ENCODE data around the gene STXBP6. TPM values are rescaled to one million over a fixed set of nuclear protein-coding genes. Genes with fewer than 3 reads are reported as not detected.
A peak's percentile ranks its signal among the peaks of the same experiment; 100 is the strongest.

Gene STXBP6
- total RNA-seq, 1 donor from 2014 or later: 6.8 TPM

DNA sequence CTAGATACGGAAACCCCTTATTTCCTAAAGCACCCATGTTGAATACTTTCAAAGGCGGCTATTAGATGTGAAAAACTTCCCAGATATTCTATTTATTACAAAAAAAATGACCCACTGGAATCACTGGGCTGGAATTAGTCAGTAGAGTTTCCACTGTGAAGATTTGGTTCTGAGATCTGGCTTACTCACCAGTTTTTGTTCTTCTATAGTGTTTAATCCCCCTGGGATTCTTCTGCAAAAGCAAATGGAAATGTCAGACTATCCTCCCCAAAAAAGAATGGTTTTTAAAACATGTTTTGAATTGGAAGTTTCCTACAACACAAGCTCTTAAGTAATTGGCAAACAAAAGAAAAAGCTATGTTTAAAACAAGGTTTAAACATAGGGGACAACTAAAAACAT, 166.4 kb downstream of the STXBP6 start:
- no peaks in the 10 kb centered on the region for H3K27me3 Mint-ChIP-seq (ENCODE audit: low read depth)
- H3K9me3 Mint-ChIP-seq: peaks cover 3% of the 10 kb centered on the region
- TF ChIP-seq, protein P1, sequence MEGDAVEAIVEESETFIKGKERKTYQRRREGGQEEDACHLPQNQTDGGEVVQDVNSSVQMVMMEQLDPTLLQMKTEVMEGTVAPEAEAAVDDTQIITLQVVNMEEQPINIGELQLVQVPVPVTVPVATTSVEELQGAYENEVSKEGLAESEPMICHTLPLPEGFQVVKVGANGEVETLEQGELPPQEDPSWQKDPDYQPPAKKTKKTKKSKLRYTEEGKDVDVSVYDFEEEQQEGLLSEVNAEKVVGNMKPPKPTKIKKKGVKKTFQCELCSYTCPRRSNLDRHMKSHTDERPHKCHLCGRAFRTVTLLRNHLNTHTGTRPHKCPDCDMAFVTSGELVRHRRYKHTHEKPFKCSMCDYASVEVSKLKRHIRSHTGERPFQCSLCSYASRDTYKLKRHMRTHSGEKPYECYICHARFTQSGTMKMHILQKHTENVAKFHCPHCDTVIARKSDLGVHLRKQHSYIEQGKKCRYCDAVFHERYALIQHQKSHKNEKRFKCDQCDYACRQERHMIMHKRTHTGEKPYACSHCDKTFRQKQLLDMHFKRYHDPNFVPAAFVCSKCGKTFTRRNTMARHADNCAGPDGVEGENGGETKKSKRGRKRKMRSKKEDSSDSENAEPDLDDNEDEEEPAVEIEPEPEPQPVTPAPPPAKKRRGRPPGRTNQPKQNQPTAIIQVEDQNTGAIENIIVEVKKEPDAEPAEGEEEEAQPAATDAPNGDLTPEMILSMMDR (conservative IDR thresholded peaks at IDR 0.05): no peak
- H3K27ac Mint-ChIP-seq (ENCODE audit: unreplicated experiment): no peak overlapping the region
- H3K4me3 Mint-ChIP-seq: no peak overlapping the region
- no peaks in the 10 kb centered on the region for H3K36me3 Mint-ChIP-seq (ENCODE audit: low read depth)
- H3K4me1 Mint-ChIP-seq: peaks cover 23% of the 10 kb centered on the region
- no peak for DNase-seq (ENCODE audit: low read depth, low spot score)

DNA sequence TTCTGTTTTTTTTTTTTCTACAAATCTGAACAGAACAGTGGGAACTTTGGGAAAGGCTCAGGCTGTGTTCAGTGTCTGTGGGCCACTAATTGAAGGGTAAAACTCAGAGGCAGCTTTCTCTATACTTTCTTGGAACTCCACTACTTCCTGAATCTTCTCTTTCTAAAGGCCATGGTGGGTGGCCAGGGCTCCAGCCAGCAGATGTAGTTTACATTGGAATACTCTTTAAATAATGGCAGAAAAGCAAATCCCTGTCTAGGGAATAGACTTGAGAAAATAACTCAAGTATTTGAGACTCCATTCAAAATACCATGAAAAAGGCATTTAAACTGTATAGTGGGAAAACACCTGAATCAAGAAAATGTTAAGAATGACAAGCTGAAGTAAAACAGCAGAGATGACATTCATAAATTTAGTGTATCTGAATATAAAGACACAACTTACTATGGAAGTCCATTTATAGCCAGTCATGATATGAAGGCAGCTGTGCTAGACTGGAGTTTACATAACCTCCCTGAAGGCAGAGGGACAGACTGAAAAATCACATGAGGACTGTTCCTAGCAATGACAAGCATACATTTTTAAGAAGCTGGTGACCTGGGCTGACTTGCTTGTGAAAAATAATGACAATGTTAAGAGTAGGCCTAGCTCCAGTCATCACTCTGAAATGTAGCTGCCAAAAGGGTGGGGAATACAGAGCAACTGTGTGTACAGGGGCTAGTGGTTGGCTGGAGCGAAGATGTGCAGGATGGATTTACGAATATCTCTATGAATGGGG, 168.6 kb downstream of the STXBP6 start:
- Mint-ChIP-seq H3K27ac (ENCODE audit: unreplicated experiment) (no peak overlapping the region), H3K27me3 (ENCODE audit: low read depth) (no peaks in the 10 kb centered on the region), H3K4me1 (peaks cover 39% of the 10 kb centered on the region), H3K4me3 (no peak overlapping the region), H3K36me3 (ENCODE audit: low read depth) (no peaks in the 10 kb centered on the region), H3K9me3 (peaks cover 3% of the 10 kb centered on the region)
- DNase-seq (ENCODE audit: low read depth, low spot score): no peak
- TF ChIP-seq, protein P1 (conservative IDR thresholded peaks at IDR 0.05): no peak

DNA sequence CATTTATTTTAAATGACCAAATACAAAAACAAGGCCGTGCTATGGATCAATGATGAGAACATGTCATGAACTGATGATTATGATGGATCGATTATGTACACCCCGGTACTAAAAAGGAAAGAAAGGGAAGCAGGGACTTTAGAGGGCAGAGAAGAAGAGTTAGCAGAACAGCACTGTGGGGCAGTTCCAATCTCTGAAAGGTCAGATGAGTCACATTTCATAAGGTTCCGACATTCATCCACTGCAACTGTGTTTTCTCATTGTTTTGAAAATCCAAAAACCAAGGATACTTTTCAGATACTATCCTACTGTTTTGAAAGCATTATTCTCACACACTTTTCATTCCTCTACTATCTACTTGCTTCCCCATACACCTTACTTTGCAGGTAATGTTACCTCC, 169.3 kb downstream of the STXBP6 start:
- H3K36me3 Mint-ChIP-seq (ENCODE audit: low read depth): no peaks in the 10 kb centered on the region
- H3K27me3 Mint-ChIP-seq (ENCODE audit: low read depth): no peaks in the 10 kb centered on the region
- TF ChIP-seq, protein P1 (conservative IDR thresholded peaks at IDR 0.05): no peak
- H3K4me1 Mint-ChIP-seq: peaks cover 44% of the 10 kb centered on the region
- H3K27ac Mint-ChIP-seq (ENCODE audit: unreplicated experiment): no peak overlapping the region
- no peak for DNase-seq (ENCODE audit: low read depth, low spot score)
- H3K4me3 Mint-ChIP-seq: no peak overlapping the region
- peaks cover 3% of the 10 kb centered on the region for H3K9me3 Mint-ChIP-seq

DNA sequence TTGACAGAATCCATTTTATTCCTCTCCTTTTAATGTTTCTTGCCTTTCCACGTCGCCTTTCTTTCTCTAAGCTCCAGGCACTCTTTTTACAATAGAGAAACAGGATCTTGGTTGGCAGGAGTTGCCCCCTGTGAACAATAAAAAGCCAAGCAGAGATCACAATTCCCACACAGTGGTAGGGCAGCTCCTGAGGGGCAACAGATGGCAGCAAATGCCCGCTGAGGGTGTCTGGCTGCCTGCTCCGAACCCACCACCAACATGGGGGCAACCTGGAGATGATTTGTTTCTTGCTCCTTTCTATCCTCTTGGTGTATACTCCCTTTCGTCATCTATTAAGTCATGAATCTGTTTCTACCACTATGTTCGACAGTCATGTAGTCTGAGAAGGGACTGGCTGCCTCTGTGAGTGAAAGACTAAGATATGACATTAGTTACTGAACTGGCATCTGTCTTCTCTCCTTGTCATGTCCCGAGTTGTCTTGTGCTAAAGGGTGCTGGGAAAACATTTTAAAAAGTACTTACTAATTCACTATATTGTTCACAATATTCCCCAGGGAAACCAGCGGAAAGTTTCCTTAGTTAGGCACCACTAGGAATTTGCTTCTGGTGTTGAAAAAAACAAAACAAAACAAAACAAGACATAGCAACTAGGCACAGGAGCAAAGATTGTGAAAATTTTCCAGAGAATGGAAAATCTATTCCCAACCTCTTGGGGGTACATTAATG, 170.1 kb downstream of the STXBP6 start:
- no peaks in the 10 kb centered on the region for H3K36me3 Mint-ChIP-seq (ENCODE audit: low read depth)
- DNase-seq (ENCODE audit: low read depth, low spot score): no peak
- TF ChIP-seq, protein P1 (conservative IDR thresholded peaks at IDR 0.05): no peak
- peaks cover 3% of the 10 kb centered on the region for H3K9me3 Mint-ChIP-seq
- H3K4me1 Mint-ChIP-seq: peaks cover 44% of the 10 kb centered on the region
- H3K27ac Mint-ChIP-seq (ENCODE audit: unreplicated experiment): peak overlapping the region; percentile 2
- H3K4me3 Mint-ChIP-seq: no peak overlapping the region
- H3K27me3 Mint-ChIP-seq (ENCODE audit: low read depth): no peaks in the 10 kb centered on the region

DNA sequence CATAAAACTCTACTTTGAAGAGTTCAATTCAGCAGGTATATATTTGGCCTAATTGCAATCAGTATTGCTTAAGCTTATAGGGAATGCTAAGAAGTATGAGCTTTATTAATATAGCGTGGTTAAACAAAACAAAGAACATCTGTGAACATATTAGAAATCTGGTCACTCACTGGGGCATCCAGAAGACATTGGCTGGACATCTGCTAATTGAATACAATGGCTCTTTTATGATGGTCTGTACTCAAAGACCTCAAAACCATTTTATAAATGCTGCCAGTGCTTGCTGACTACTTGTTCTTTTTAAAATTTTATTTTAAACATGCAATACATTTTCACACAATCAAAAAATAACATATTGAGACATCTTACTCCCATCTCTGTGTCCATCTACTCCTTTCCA, 173.0 kb downstream of the STXBP6 start:
- H3K4me1 Mint-ChIP-seq: peaks cover 46% of the 10 kb centered on the region
- H3K27me3 Mint-ChIP-seq (ENCODE audit: low read depth): no peaks in the 10 kb centered on the region
- H3K27ac Mint-ChIP-seq (ENCODE audit: unreplicated experiment): peak overlapping the region; percentile 90
- no peaks in the 10 kb centered on the region for H3K36me3 Mint-ChIP-seq (ENCODE audit: low read depth)
- TF ChIP-seq, protein P1 (conservative IDR thresholded peaks at IDR 0.05): no peak
- DNase-seq (ENCODE audit: low read depth, low spot score): no peak
- H3K4me3 Mint-ChIP-seq: peak overlapping the region; percentile 1
- H3K9me3 Mint-ChIP-seq: no peaks in the 10 kb centered on the region
